Measurements from ENCODE around the gene LRRC56.

LRRC56 gene

GRCh38 chr11:520428-521176, 16.7 kb upstream of the LRRC56 start:
- no peak for DNase-seq (ENCODE audit: low spot score)

DNA sequence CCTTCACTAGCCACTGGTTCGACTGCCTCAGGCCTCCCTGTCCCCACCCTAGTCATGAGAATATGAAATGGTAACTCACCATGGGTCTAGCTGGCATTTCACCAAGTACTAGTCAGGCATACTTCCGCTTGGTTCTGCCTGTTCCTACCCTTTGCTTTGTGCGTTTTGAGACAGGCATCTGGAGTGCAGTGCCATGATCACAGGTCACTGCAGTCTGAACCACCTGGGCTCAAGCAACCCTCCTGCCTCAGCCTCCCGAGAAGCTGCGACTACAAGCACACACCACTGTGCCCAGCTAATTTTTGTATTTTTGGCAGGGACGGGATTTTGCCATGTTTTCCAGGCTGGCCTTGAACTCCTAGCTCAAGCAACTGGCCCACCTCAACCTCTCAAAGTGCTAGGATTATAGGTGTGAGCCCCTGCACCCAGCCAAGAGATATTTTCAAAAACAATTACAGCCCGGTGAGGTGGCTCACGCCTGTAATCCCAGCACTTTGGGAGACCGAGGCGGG, 16.1 kb upstream of the LRRC56 start:
- no peak for DNase-seq (ENCODE audit: low spot score)

- DNase-seq (ENCODE audit: low spot score), result no peak
Measured at GRCh38 chr11:526192-526591, 11.1 kb upstream of the LRRC56 start.

DNA sequence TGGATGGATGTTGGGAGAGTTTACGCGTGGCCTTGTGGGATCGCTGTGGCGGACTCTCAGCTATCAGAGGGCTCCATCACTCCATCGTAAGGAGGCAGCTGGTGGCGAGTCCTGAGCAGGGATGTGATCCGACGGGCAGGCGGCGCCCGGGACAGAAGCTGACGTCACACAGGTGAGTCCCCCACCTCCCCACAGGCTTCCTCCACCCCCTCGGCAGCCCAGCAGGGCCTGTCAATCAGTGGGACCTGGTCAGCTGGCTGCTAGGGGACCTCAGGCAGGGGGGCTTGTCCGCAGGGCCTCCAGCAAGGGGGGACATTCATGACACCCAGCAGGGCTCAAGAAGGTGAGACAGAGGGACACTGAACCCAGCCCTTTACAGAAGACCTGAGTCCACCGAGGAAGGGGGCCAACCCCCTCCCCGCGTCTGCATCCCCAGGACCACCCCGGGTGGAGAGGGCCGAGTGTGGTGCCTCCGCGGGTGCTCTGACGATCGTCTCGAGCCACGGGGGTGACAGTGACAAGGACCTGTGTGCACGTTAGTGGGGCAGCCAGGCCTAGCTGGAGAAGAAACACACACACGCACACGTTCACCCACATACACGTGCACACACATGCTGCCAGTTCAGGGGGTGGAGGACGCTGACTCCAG, 9.0 kb upstream of the LRRC56 start:
- no peak for DNase-seq (ENCODE audit: low spot score)

GRCh38 chr11:528815-529727, 8.3 kb upstream of the LRRC56 start:
- peak; percentile 68 for DNase-seq (ENCODE audit: low spot score)

- DNase-seq (ENCODE audit: low spot score), result peak; percentile 64
Measured at GRCh38 chr11:529728-530411, 7.5 kb upstream of the LRRC56 start.

- peak; percentile 60 for DNase-seq (ENCODE audit: low spot score)
Measured at GRCh38 chr11:530960-531831, 6.1 kb upstream of the LRRC56 start.

GRCh38 chr11:531919-532526, 5.3 kb upstream of the LRRC56 start:
- peak; percentile 57 for DNase-seq (ENCODE audit: low spot score)

GRCh38 chr11:532527-532985, 4.8 kb upstream of the LRRC56 start:
- peak; percentile 55 for DNase-seq (ENCODE audit: low spot score)

- peak; percentile 62 for DNase-seq (ENCODE audit: low spot score)
Measured at GRCh38 chr11:532986-533585, 4.2 kb upstream of the LRRC56 start.

DNA sequence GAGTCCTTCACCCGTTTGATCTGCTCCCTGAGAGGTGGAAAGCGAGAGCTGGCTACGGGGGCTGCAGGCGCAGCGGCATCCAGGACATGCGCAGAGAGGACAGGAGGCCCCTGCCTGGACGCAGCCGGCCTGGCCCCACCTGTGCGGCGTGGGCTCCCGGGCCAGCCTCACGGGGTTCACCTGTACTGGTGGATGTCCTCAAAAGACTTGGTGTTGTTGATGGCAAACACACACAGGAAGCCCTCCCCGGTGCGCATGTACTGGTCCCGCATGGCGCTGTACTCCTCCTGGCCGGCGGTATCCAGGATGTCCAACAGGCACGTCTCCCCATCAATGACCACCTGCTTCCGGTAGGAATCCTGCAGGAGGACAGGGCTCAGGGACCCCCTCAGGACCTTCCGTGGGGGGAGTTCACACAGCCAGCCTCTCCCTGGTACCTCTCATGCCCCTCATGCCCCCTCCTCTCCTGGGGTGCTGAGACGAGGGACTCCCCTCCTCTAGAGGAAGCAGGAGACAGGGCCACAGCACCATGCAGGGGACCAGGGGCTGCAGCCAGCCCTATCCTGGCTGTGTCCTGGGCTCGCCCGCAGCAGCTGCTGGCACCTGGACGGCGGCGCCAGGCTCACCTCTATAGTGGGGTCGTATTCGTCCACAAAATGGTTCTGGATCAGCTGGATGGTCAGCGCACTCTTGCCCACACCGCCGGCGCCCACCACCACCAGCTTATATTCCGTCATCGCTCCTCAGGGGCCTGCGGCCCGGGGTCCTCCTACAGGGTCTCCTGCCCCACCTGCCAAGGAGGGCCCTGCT, 3.5 kb upstream of the LRRC56 start:
- DNase-seq (ENCODE audit: low spot score), result peak; percentile 69

DNA sequence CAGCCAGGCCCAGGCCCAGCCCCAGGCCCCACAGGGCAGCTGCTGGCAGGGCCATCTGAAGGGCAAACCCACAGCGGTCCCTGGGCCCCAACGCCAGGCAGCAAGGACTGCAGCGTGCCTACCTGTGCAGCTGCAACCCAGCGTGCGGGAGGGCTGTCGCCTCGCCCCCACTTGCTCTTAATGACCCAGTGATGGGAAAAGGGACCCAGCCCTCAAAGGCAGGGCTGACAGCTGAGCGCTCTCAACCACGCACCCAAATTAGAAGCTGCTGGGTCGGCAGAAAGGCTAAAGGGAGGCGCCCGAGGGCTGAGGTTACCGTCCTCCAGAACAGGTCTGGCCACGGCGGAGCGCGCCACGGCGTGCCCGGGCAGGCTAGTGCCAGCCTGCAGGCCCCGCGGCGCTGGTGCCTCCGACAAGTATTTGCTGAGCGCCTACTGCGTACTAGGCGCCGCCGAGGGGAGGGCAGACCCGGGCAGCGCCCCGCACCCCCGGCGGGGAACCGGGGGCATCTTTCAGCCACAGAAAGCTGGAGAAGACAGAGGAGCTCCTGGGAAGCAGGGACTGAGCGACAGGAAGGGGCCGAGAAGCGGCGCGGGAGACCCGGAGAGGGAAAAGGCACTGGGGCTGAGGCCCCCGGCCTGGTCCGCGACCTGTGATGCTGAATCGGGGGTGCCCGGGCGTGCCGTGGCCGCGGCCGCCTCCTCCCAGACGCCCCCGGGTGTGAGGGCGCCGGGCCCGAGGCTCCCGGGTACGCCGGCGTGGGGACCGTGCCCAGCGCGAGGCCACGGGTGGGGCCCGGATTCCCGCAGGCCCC, 2.7 kb upstream of the LRRC56 start:
- peak; percentile 61 for DNase-seq (ENCODE audit: low spot score)

DNA sequence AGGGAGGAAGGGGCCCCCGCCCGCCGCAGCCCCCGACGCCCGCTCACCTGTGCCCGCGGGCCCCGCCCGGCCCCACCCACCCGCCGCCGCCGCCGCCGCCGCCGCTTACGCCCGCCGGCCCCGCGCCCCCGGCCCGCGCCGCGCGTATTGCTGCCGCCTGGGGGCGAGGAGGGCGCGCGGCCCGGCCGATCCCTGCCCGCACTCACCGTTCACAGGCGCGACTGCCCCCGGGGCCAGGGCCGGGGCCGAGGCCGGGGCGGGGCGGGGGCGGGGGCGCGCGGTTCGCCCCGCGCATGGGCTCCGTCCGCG, 2.2 kb upstream of the LRRC56 start:
- no peak for DNase-seq (ENCODE audit: low spot score)

DNA sequence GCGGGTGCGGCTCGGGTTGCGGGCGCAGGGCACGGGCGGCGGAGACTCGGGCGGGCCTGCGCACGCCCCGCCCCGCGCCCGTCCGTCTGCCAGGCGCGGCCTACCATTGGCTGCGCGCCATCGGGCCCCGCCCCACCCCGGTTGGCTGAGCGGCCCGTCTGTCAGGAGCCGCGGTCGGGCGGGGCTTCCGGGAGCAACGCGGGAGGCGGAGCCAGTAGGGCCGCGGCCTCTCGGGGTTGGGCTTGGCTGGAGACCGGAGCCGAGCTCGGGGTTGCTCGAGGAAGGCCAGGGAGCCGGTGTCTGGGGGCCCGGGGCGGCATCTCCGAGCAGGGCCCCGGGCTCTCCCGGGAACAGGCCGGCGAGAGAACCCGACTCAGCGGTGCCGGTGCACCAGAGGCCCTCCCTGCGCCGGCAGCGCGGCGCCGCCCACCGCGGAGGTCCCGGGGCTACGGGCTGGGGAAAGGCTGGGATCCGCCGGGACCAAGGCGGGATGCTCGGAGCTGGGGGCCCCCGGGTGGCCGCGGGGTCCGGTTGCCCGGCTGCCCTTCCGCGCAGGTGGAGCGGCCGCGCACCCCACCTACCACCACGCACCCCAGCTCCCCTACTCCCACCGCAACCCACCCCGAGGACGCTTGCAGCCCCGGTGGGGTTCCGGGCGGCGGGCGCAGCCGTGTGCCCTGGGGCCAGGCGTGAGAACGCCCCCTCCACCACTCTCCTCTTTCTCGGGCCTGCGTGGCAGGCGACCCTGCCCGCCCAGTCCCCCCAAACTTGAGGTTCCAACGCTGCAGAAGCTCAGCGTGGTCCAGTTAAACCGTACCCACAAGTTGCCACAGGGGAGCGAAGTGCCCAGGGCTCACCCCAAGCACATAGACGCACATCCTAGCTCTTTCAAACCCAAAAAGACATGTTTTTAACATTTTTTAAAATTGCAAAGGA, 1.5 kb upstream of the LRRC56 start, which contains the start of gene HRAS:
HRAS (minus strand) TSS at position 58 of the 936 bp plus-strand sequence.
- peak; percentile 96 for DNase-seq (ENCODE audit: low spot score)

- DNase-seq (ENCODE audit: low spot score), result no peak
Measured at GRCh38 chr11:537622-538430, 499 bp downstream of the LRRC56 start.

- no peak for DNase-seq (ENCODE audit: low spot score)
Measured at GRCh38 chr11:538431-539051, 1.2 kb downstream of the LRRC56 start.

All from left forelimb (tissue), 1 donor.